ENCODE data around the gene TBX2.

DNA sequence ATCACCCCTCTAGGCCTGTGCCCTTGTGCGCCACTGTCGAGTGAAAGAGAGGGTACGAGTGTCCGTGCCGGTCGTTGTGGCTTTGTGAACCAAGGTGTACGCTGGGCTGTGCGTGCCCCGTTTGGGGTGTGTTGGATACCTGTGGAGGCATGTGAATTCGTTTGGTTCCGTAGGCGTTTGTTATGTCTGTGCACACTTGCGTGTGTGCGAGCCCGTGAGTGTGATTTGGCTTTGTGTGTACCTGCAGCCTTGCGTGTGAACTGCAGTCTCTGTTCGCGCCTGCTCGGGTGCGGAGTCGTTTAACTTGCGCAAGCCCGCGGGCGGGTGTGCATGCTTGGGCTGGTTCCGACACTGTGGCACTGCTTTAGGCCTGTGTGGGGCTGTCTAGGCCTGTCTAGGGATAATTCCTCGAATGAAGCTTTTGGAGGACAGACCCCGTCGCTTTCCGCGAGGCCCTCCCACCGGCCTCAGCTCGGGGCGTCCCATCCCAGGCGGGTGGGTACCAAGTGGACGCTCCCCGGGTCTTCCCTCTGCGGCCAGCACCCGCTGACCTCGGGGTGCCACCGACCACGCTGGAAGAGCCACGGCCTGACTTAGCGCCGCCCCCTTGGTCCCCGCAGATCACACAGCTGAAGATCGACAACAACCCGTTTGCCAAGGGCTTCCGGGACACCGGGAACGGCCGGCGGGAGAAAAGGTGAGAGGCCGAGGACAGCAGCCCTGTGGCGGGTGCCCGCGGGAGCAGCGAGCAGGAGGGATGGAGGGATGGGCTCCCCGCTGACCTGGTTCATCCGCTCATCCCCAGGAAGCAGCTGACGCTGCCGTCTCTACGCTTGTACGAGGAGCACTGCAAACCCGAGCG lies 4.4 kb downstream of the TBX2 start:
- TF ChIP-seq, protein P1, sequence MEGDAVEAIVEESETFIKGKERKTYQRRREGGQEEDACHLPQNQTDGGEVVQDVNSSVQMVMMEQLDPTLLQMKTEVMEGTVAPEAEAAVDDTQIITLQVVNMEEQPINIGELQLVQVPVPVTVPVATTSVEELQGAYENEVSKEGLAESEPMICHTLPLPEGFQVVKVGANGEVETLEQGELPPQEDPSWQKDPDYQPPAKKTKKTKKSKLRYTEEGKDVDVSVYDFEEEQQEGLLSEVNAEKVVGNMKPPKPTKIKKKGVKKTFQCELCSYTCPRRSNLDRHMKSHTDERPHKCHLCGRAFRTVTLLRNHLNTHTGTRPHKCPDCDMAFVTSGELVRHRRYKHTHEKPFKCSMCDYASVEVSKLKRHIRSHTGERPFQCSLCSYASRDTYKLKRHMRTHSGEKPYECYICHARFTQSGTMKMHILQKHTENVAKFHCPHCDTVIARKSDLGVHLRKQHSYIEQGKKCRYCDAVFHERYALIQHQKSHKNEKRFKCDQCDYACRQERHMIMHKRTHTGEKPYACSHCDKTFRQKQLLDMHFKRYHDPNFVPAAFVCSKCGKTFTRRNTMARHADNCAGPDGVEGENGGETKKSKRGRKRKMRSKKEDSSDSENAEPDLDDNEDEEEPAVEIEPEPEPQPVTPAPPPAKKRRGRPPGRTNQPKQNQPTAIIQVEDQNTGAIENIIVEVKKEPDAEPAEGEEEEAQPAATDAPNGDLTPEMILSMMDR (IDR thresholded peaks at IDR 0.05) = no peak
- TF ChIP-seq POLR2A (IDR thresholded peaks at IDR 0.05) = no peak
